B cell (primary cell): ENCODE data around the gene DEXI. TPM values are rescaled to one million over a fixed set of nuclear protein-coding genes. Genes with fewer than 3 reads are reported as not detected.
A peak's percentile ranks its signal among the peaks of the same experiment; 100 is the strongest.

ENCODE experiments used
- ATAC-seq: fragments of 200-7000 bp; cut with Tn5 transposase; one replicate; pipeline ENCODE4 v1.10.0; 2021; ENCODE audit warnings: low read depth, mild to moderate bottlenecking, moderate number of reproducible peaks, moderate library complexity
- CTCF ChIA-PET: fragments of 350-600 bp; sonication (Branson Sonifier 250); formaldehyde crosslinking; loops from one replicate; lab custom pipeline; 2021; ENCODE audit warnings: antibody characterized with exemption, inconsistent platforms; lab: Charles Lee
- POLR2A ChIA-PET: fragments of 350-600 bp; sonication (Branson Sonifier 250); formaldehyde crosslinking; loops from one replicate; lab custom pipeline; 2021; ENCODE audit warnings: antibody characterized with exemption; lab: Charles Lee
- DNase-seq: peaks from one replicate; pipeline ENCODE4 v3.0.0; 2013
- H2AFZ ChIP-seq: 2 replicates; pipeline ENCODE4 v1.6.1; 2012; ENCODE audit warnings: mild to moderate bottlenecking, low read depth, low read length; ENCODE audit not compliant: insufficient read depth, poor library complexity, severe bottlenecking
- H3K27ac ChIP-seq, 2 donors: 1 replicate in 1 of 2; 2 replicates in 1 of 2; pipeline ENCODE4 v1.5.1; 2012 to 2013; ENCODE audit warnings: low read length in 2 of 2, mild to moderate bottlenecking in 2 of 2, moderate library complexity in 1 of 2
- H3K27me3 ChIP-seq, 4 experiments: fragments of 200-600 bp in 1 of 4; sonication (generic) in 1 of 4; replicated peaks in 1 of 4; 1 replicate in 2 of 4; 2 replicates in 2 of 4; pipeline versions ENCODE4 v1.6.1 to v1.7.0; 2013 to 2016; ENCODE audit warnings: low read length in 3 of 4, mild to moderate bottlenecking in 2 of 4, mixed read lengths in 1 of 4, moderate library complexity in 1 of 4; ENCODE audit not compliant: insufficient read depth in 4 of 4, control insufficient read depth in 3 of 4; ENCODE audit errors: control extremely low read depth in 1 of 4
- H3K36me3 ChIP-seq, 2 experiments: replicated peaks in 1 of 2; 1 replicate in 1 of 2; 2 replicates in 1 of 2; pipeline versions ENCODE4 v1.6.1 to v1.7.1; 2013; ENCODE audit warnings: low read length in 1 of 2; ENCODE audit not compliant: insufficient read depth in 2 of 2, control insufficient read depth in 1 of 2; ENCODE audit errors: control extremely low read depth in 1 of 2, extremely low read depth in 1 of 2
- H3K4me1 ChIP-seq, 2 donors: fragments of 200-600 bp in 1 of 2; sonication (generic) in 1 of 2; 1 replicate in 1 of 2; 2 replicates in 1 of 2; pipeline versions ENCODE4 v1.5.1 to v1.6.1; 2013 to 2017; ENCODE audit warnings: low read length in 2 of 2; ENCODE audit not compliant: control insufficient read depth in 2 of 2, insufficient read depth in 2 of 2
- H3K4me2 ChIP-seq: replicated peaks from 2 replicates; pipeline ENCODE3; 2012; ENCODE audit warnings: mild to moderate bottlenecking, low read depth, low read length; ENCODE audit not compliant: poor library complexity, severe bottlenecking
- H3K4me3 ChIP-seq, 5 experiments: fragments of 200-600 bp in 1 of 5; sonication (generic) in 1 of 5; 1 replicate in 3 of 5; 2 replicates in 2 of 5; pipeline versions ENCODE4 v1.5.1 to v1.7.0; 2011 to 2016; ENCODE audit warnings: low read length in 4 of 5, mild to moderate bottlenecking in 4 of 5, low read depth in 2 of 5, control low read depth in 1 of 5, moderate library complexity in 1 of 5; ENCODE audit not compliant: insufficient read depth in 1 of 5; ENCODE audit errors: control extremely low read depth in 1 of 5, extremely low read depth in 1 of 5
- H3K79me2 ChIP-seq: fragments of 200-600 bp; sonication (generic); one replicate; pipeline ENCODE4 v1.6.0; 2016; ENCODE audit warnings: low read length; ENCODE audit not compliant: control insufficient read depth, insufficient read depth
- H3K9ac ChIP-seq: fragments of 200-600 bp; sonication (generic); 2 replicates; pipeline ENCODE4 v1.6.1; 2017; ENCODE audit warnings: mild to moderate bottlenecking, low read length, moderate library complexity
- H3K9me3 ChIP-seq, 3 donors: one replicate each; pipeline versions ENCODE4 v1.6.1 to v1.7.1; 2013; ENCODE audit warnings: low read length in 2 of 3; ENCODE audit not compliant: control insufficient read depth in 2 of 3, insufficient read depth in 1 of 3; ENCODE audit errors: control extremely low read depth in 1 of 3
- H4K20me1 ChIP-seq: 2 replicates; pipeline ENCODE4 v1.6.0; 2012; ENCODE audit warnings: mild to moderate bottlenecking, low read length; ENCODE audit not compliant: insufficient read depth, control insufficient read depth, poor library complexity, severe bottlenecking
- H3K27ac Mint-ChIP-seq: one replicate; pipeline ENCODE4 v1.8.0; 2021; ENCODE audit warnings: mixed read lengths
- H3K27me3 Mint-ChIP-seq: one replicate; pipeline ENCODE4 v1.8.0; 2021; ENCODE audit warnings: mixed read lengths
- H3K4me1 Mint-ChIP-seq: one replicate; pipeline ENCODE4 v1.8.0; 2021; ENCODE audit warnings: mixed read lengths
- H3K4me3 Mint-ChIP-seq: one replicate; pipeline ENCODE4 v1.8.0; 2021; ENCODE audit warnings: mixed read lengths
- H3K9me3 Mint-ChIP-seq: one replicate; pipeline ENCODE4 v1.8.0; 2022; ENCODE audit warnings: mixed read lengths; ENCODE audit not compliant: insufficient read depth
- CTCF ChIP-seq: fragments of 200-600 bp; IDR thresholded peaks from one replicate; pipeline ENCODE4 v1.8.0; 2022; ENCODE audit warnings: antibody characterized with exemption, mild to moderate bottlenecking
- EZH2 ChIP-seq: IDR thresholded peaks from 2 replicates; pipeline ENCODE4 v1.6.1; 2012; ENCODE audit warnings: borderline replicate concordance, low read depth, mild to moderate bottlenecking, moderate library complexity, low read length; ENCODE audit not compliant: insufficient read depth, poor library complexity, severe bottlenecking
- WGBS: methylation state at CpG from one replicate; pipeline ENCODE4 v1.1.5; 2013; ENCODE audit warnings: missing lambda C conversion rate; ENCODE audit not compliant: insufficient coverage; 5-methylcytosine and 5-hydroxymethylcytosine counted together
- intact Hi-C: fragments of 100-400 bp; cut with micrococcal nuclease; formaldehyde crosslinking; loops from one replicate; pipeline ENCODE4 v1.10.0; 2022
- polyA plus RNA-seq: library from polyadenylated mRNA; depleted of rRNA; stranded (reverse); fragments of >200 nt; gene quantifications from 2 replicates; pipeline ENCODE4 v1.2.3, GENCODE V29; 2012
- total RNA-seq, 2 donors: library from RNA; stranded (reverse); fragments of 120-200 nt in 1 of 2; gene quantifications; 1 replicate in 1 of 2; 2 replicates in 1 of 2; pipeline versions ENCODE4 v1.2.3 to v1.2.4, GENCODE V29; 2013 to 2022

The DEXI gene
- total and polyA plus RNA-seq, 2 donors (not counting 1 experiment from before 2014, with no cell fraction given) = 9.1 to 17.7 TPM

- Mint-ChIP-seq H3K9me3 (no peaks in the 10 kb centered on the region), H3K27me3 (no peaks in the 10 kb centered on the region), H3K4me3 (no peak overlapping the region), H3K4me1 (peaks cover 65% of the 10 kb centered on the region), H3K27ac (peak overlapping the region; percentile 85)
- peaks cover 87% of the 10 kb centered on the region for H3K79me2 ChIP-seq
- ATAC-seq (no peak), DNase-seq (no peak)
- H3K36me3 ChIP-seq = peaks cover 13 to 98% of the 10 kb centered on the region in 2 experiments
- TF ChIP-seq EZH2 (no peak), CTCF (no peak)
- POLR2A ChIA-PET = interaction anchor here (0.5 to 0.7 kb wide), 2 partner anchors 33 to 158 kb away, joined by 3 to 4 read pairs; no protein-coding TSS in a partner anchor
- peaks cover 0 to 17% (median 0%) of the 10 kb centered on the region in 3 donors for H3K9me3 ChIP-seq
- H3K4me1 ChIP-seq = peaks cover 19 to 46% of the 10 kb centered on the region in 2 donors
- H2AFZ ChIP-seq = no peak overlapping the region
- intact Hi-C loops = no loop called here
- H3K27me3 ChIP-seq = no peaks in the 10 kb centered on the region
- 83% methylated on average over 1 of the region's 1 CpG for WGBS
- CTCF ChIA-PET = interaction anchor here (0.5 to 2.6 kb wide), 4 partner anchors 9 to 146 kb away, joined by 3 to 10 read pairs (median 4); no protein-coding TSS in a partner anchor
- no peak overlapping the region for H3K4me3 ChIP-seq
- H3K9ac ChIP-seq = no peak overlapping the region
- H3K4me2 ChIP-seq = no peak overlapping the region
- H4K20me1 ChIP-seq = peaks cover 88% of the 10 kb centered on the region
- H3K27ac ChIP-seq = peak overlapping the region; percentile 8 to 71
These were observed 39.3 kb downstream of the DEXI start for GRCh38 chr16:10902999-10903398.

GRCh38 chr16:10897134-10897533 is 45.1 kb downstream of the DEXI start:
- ATAC-seq (peak; percentile 74), DNase-seq (peak; percentile 78)
- H3K27me3 Mint-ChIP-seq = no peaks in the 10 kb centered on the region
- Histone ChIP-seq H3K4me3 (peak overlapping the region in 1 of 5 experiments; percentile 16), H3K4me2 (peak overlapping the region; percentile 64), H3K27ac (peak overlapping the region; percentile 68 to 77), H3K27me3 (no peaks in the 10 kb centered on the region), H3K9ac (peak overlapping the region; percentile 12), H3K79me2 (peaks cover 97% of the 10 kb centered on the region), H3K4me1 (peaks cover 71 to 88% of the 10 kb centered on the region in 2 donors), H4K20me1 (peaks cover 75% of the 10 kb centered on the region), H3K36me3 (peaks cover 28 to 87% of the 10 kb centered on the region in 2 experiments), H2AFZ (no peak overlapping the region), H3K9me3 (peaks cover 0 to 10% (median 0%) of the 10 kb centered on the region in 3 donors)
- H3K9me3 Mint-ChIP-seq = no peaks in the 10 kb centered on the region
- TF ChIP-seq CTCF (no peak), EZH2 (no peak)
- peak overlapping the region; percentile 78 for H3K4me3 Mint-ChIP-seq
- H3K4me1 Mint-ChIP-seq = peaks cover 90% of the 10 kb centered on the region
- POLR2A ChIA-PET = interaction anchor here (2.0 to 3.7 kb wide), 2 partner anchors 9 to 14 kb away, joined by 6 to 28 read pairs; no protein-coding TSS in a partner anchor
- H3K27ac Mint-ChIP-seq = peak overlapping the region; percentile 92
- CTCF ChIA-PET = interaction anchor here (0.6 to 2.6 kb wide), 10 partner anchors 10 to 375 kb away, joined by 3 to 13 read pairs (median 4); partner anchors contain the start of gene CIITA
- intact Hi-C loops = loop anchor here (1.0 kb wide), 2 partner anchors 9 to 15 kb away; no protein-coding TSS in a partner anchor
- WGBS = 6% methylated on average over 3 of the region's 5 CpGs
